Stimulated activated naive B cell treated with anti-CD40 and anti-IgM and Interleukin-4, amounts not matched to agents 10 μg/mL and 1 μg/mL and 100 μg/mL, for 72 hours (primary cell): ENCODE results near the gene FRK.
"Not testable (repeated sequence)": the region's sequence is repeated elsewhere in the genome, so short reads cannot be mapped to it uniquely, and the experiment has no call there.

Experiments
- ATAC-seq, 2 donors: fragments of 150-1000 bp; cut with Tn5 transposase; replicated peaks; 2 replicates each; pipeline ENCODE4 v1.10.0; 2021; ENCODE audit warnings: moderate library complexity in 1 of 2
- DNase-seq: peaks from one replicate; pipeline ENCODE4 v3.0.0; 2021
- H3K27ac Mint-ChIP-seq: one replicate; pipeline ENCODE4 v1.8.0; 2022; ENCODE audit warnings: mild to moderate bottlenecking, mixed read lengths
- H3K27me3 Mint-ChIP-seq, 2 donors: one replicate each; pipeline ENCODE4 v1.8.0; 2022; ENCODE audit warnings: mixed read lengths in 2 of 2
- H3K36me3 Mint-ChIP-seq, 2 donors: one replicate each; pipeline ENCODE4 v1.8.0; 2022; ENCODE audit warnings: mixed read lengths in 2 of 2, mild to moderate bottlenecking in 1 of 2
- H3K4me1 Mint-ChIP-seq, 2 donors: one replicate each; pipeline ENCODE4 v1.8.0; 2022; ENCODE audit warnings: mixed read lengths in 2 of 2, mild to moderate bottlenecking in 1 of 2
- H3K4me3 Mint-ChIP-seq, 2 donors: one replicate each; pipeline ENCODE4 v1.8.0; 2022; ENCODE audit warnings: mild to moderate bottlenecking in 2 of 2, mixed read lengths in 2 of 2, moderate library complexity in 1 of 2
- H3K9me3 Mint-ChIP-seq, 2 donors: one replicate each; pipeline ENCODE4 v1.8.0; 2022; ENCODE audit warnings: mixed read lengths in 2 of 2, mild to moderate bottlenecking in 1 of 2

The FRK gene

DNA sequence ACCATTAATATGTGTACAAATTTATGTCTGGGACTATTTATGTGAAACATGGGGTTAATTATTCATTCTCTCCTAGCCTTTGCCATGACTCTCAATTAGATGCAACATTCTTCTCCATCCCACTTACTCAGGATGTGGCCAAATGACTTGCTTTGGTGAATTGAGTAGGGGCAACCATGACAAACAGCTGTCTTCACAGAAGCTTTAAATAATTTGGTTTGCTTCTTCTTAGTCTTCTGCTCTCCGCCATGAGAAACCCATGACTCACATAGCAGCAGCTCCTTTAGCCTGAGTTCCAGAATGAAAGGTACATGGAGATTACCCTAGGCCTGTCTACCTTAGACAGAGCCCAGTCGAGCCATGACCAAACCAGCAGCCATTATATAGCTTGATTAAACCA lies 74.7 kb downstream of the FRK start:
- DNase-seq (no peak), ATAC-seq (no peak)
- H3K27ac Mint-ChIP-seq: no peak overlapping the region
- H3K27me3 Mint-ChIP-seq: peaks cover 14 to 19% of the 10 kb centered on the region in 2 donors
- H3K36me3 Mint-ChIP-seq: no peaks in the 10 kb centered on the region
- H3K4me3 Mint-ChIP-seq: no peak overlapping the region
- no peaks in the 10 kb centered on the region for H3K4me1 Mint-ChIP-seq
- H3K9me3 Mint-ChIP-seq: peaks cover 0 to 8% of the 10 kb centered on the region in 2 donors

DNA sequence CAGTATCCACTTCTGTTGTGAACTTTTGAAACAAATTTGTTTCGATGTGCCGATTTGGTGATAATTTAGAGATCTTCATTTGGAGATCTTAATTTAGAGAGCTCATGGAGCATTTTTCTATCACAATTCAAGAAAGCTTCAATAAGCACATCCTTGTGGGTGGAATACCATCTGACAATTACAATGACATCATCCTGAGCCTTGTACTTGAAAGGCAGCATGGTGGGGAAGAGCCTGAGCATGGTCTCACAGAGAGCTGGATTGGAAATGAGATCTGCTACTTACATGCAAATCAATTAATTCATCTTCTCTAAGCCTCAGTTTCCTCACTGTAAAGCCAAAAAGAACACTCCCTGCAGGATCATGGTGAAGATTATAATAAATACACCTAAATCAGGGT lies 75.9 kb downstream of the FRK start:
- Mint-ChIP-seq H3K4me1 (no peaks in the 10 kb centered on the region), H3K4me3 (no peak overlapping the region), H3K36me3 (no peaks in the 10 kb centered on the region), H3K27me3 (peaks cover 8 to 15% of the 10 kb centered on the region in 2 donors), H3K27ac (no peak overlapping the region), H3K9me3 (no peaks in the 10 kb centered on the region)
- no peak for DNase-seq
- no peak for ATAC-seq

- H3K4me1 Mint-ChIP-seq: no peaks in the 10 kb centered on the region
- no peaks in the 10 kb centered on the region for H3K9me3 Mint-ChIP-seq
- no peak overlapping the region for H3K4me3 Mint-ChIP-seq
- no peaks in the 10 kb centered on the region for H3K36me3 Mint-ChIP-seq
- peaks cover 7 to 11% of the 10 kb centered on the region in 2 donors for H3K27me3 Mint-ChIP-seq
- DNase-seq (no peak), ATAC-seq (no peak)
- no peak overlapping the region for H3K27ac Mint-ChIP-seq
Measured at GRCh38 chr6:115983998-115984397, 76.7 kb downstream of the FRK start.

DNA sequence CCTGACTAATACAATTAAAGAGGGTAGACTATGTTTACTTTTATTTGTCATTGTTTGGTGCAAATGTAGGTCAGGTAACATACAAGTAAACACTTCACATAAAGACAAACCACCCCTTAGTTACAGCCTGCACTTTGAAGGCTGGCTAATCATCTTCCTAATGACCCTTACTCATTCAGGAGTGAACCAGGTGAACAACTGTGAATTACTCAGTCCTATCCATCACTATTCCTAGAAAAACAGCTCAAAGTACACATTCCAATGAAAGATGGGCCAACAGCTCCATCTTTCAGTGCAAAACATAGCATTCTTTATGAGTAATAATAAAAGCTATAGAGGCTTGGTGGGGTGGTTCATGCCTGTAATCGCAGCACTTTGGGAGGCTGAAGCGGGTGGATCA lies 78.2 kb downstream of the FRK start:
- Mint-ChIP-seq H3K9me3 (no peaks in the 10 kb centered on the region), H3K27me3 (peaks cover 7 to 11% of the 10 kb centered on the region in 2 donors), H3K27ac (no peak overlapping the region), H3K4me3 (no peak overlapping the region), H3K4me1 (no peaks in the 10 kb centered on the region), H3K36me3 (no peaks in the 10 kb centered on the region)
- no peak for DNase-seq
- ATAC-seq: no peak

DNA sequence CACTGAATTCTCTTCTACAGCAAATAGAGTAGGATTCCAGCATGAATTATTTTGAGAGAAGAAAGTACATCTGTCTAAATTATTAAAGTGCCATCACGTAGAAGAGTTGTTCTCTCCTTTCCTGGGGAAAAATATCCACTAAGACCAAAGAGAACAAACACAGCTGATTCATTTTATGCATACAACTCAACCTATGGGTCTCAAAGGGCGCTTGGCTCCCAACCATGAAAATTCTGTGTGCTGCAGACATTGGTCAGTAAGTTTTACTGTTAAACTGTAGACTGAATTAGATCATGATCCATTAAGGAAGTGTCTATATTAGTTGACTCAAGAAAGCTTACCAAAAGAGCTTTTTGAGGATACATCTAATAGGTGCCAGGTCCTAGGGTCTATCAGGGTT lies 83.5 kb downstream of the FRK start:
- no peak for DNase-seq
- Mint-ChIP-seq H3K27ac (no peak overlapping the region), H3K9me3 (no peaks in the 10 kb centered on the region), H3K4me1 (no peaks in the 10 kb centered on the region), H3K36me3 (no peaks in the 10 kb centered on the region), H3K27me3 (peaks cover 0 to 4% of the 10 kb centered on the region in 2 donors), H3K4me3 (no peak overlapping the region)
- ATAC-seq: no peak

DNA sequence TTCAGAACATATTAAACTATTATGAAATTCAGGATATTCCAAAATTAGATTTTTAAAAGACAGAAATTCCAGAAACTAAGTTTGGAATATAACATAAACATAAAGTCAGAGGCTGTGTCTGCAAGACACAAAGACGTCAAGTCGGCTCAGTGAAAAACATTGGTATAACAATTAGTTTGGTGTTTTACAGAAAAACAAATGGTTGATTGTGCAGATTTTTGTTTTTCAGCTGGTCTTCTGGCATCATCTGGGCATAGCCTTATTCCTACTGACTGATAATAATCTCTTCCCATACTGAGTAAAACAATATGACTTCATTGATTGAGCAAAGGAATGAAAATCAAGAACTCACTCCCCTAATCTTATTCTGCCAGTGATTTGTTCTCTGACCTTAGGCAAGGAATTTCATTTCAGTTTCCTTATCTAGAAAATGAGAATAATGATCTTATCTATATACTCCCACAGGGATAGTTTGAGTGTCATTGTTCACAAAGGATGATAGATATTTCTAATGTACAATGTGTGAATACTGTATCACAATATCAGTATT lies 84.3 kb downstream of the FRK start:
- no peak overlapping the region for H3K4me3 Mint-ChIP-seq
- no peaks in the 10 kb centered on the region for H3K36me3 Mint-ChIP-seq
- no peaks in the 10 kb centered on the region for H3K9me3 Mint-ChIP-seq
- peaks cover 4 to 6% of the 10 kb centered on the region in 2 donors for H3K27me3 Mint-ChIP-seq
- H3K4me1 Mint-ChIP-seq: no peaks in the 10 kb centered on the region
- ATAC-seq: no peak
- no peak for DNase-seq
- no peak overlapping the region for H3K27ac Mint-ChIP-seq

- H3K27ac Mint-ChIP-seq: no peak overlapping the region
- no peaks in the 10 kb centered on the region for H3K9me3 Mint-ChIP-seq
- DNase-seq (no peak), ATAC-seq (no peak)
- no peaks in the 10 kb centered on the region for H3K4me1 Mint-ChIP-seq
- H3K27me3 Mint-ChIP-seq: peaks cover 4 to 8% of the 10 kb centered on the region in 2 donors
- H3K36me3 Mint-ChIP-seq: no peaks in the 10 kb centered on the region
- no peak overlapping the region for H3K4me3 Mint-ChIP-seq
Measured at GRCh38 chr6:115972679-115973078, 88.0 kb downstream of the FRK start.

DNA sequence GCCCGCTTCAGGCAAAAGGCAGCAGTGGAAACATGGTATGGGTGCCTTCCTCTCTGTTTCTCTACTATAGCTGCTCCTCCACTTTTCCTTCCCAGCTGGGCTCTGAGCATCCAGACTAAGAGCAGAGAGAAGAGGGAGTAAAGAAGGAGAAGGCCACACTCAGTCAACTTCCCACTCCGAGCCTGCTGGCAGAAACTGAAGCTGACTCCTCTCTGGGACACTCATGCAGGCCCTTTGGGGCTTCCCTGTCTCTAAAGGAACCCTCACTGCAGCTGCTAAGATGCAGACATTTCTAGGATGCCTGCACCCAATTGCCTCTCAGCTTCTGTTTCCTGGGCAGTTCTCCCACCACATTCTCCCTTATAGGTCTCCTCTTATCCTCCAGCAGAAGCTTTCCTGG lies 88.9 kb downstream of the FRK start:
- DNase-seq (no peak), ATAC-seq (no peak)
- Mint-ChIP-seq H3K27me3 (peaks cover 4 to 8% of the 10 kb centered on the region in 2 donors), H3K4me1 (no peaks in the 10 kb centered on the region), H3K9me3 (no peaks in the 10 kb centered on the region), H3K36me3 (no peaks in the 10 kb centered on the region), H3K4me3 (no peak overlapping the region), H3K27ac (no peak overlapping the region)

DNA sequence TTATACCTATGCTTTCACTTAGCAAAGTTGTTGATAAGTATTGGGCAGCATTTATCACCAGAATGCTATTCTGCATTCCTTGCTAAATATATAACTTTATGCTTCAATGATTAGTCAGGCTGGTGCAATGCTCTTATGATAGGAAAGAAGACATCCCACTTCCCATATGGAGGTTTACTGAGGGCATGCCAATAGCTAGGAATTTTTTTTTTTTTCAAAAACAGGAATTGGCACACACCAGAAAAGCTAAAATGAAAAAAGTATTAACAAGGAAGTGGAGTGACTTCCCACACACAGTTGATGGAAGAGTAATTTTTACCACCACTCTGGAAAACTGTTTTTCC lies 90.8 kb downstream of the FRK start:
- Mint-ChIP-seq H3K27me3 (peaks cover 4 to 8% of the 10 kb centered on the region in 2 donors), H3K27ac (no peak overlapping the region), H3K4me1 (no peaks in the 10 kb centered on the region), H3K9me3 (no peaks in the 10 kb centered on the region), H3K4me3 (no peak overlapping the region), H3K36me3 (no peaks in the 10 kb centered on the region)
- no peak for DNase-seq
- no peak for ATAC-seq

DNA sequence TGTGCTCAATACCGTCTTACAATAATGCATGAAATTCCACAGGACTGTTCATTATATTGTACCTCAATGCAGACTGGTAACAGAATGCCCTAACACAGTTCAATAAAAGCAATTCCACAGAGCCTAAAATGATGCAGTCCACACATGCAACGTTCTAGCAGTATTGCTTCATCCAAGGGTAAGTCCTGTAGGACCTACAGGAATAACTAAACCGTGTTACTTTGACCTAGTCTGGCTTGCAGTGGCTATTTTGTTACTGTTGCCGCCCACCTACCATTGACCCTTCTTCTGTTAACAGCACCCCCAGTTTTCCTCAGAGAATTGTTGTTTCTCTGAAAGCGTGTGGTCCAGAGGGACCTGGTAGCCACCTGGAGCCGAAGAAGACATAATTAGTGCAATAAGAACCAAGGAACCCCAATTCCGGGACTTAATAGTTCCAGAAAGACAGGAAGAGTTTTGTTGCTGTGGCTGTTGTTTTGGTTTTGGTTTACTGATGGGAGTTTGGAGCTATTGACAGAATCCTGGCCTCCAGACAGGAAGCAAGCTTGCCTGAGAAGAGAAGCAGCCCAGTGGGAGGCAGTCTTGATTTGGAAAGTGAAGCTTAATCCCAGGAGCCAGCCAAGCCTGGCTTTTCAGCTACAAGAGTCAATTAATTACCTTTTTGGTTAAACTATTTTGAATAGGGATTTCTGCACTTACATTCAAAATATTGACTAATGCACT lies 91.3 kb downstream of the FRK start:
- Mint-ChIP-seq H3K27me3 (peaks cover 4 to 8% of the 10 kb centered on the region in 2 donors), H3K36me3 (no peaks in the 10 kb centered on the region), H3K4me1 (no peaks in the 10 kb centered on the region), H3K9me3 (no peaks in the 10 kb centered on the region), H3K4me3 (no peak overlapping the region), H3K27ac (no peak overlapping the region)
- DNase-seq (no peak), ATAC-seq (no peak)

- not testable (repeated sequence) for H3K27me3 Mint-ChIP-seq
Measured at GRCh38 chr6:115960286-115960685, 100.4 kb downstream of the FRK start.

DNA sequence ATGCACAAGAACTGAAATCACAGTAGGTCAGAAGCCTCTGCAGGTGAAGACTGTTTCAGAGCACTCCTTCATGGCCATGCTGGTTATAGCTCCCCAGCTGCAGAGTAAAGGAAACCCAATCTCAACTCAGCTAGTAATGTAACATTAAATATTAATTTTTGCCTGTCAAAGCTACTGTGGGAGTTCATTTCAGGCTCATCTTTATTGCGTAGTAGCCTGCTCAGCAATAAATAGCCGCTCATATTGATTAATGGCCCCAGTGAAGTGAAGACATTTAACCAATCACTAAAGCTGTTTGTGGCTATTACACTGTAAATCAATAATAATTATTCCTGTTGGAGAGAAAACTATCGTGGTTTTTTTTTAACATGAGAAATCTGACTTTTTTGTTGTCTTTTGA lies 101.7 kb downstream of the FRK start:
- Mint-ChIP-seq H3K36me3 (no peaks in the 10 kb centered on the region), H3K27ac (no peak overlapping the region), H3K4me1 (no peaks in the 10 kb centered on the region), H3K9me3 (no peaks in the 10 kb centered on the region), H3K4me3 (no peak overlapping the region), H3K27me3 (peaks cover 0 to 6% of the 10 kb centered on the region in 2 donors)
- ATAC-seq (no peak), DNase-seq (no peak)

More at GRCh38 chr6:115960286-115960685, 100.4 kb downstream of the FRK start:
- not testable (repeated sequence) for ATAC-seq, H3K36me3 Mint-ChIP-seq, H3K4me1 Mint-ChIP-seq, DNase-seq, H3K27ac Mint-ChIP-seq, H3K4me3 Mint-ChIP-seq, H3K9me3 Mint-ChIP-seq

- Mint-ChIP-seq H3K4me3 (no peak overlapping the region), H3K27me3 (peaks cover 0 to 6% of the 10 kb centered on the region in 2 donors), H3K9me3 (peaks cover 5 to 7% of the 10 kb centered on the region in 2 donors), H3K36me3 (no peaks in the 10 kb centered on the region), H3K4me1 (no peaks in the 10 kb centered on the region), H3K27ac (no peak overlapping the region)
- no peak for ATAC-seq
- DNase-seq: no peak
Measured at GRCh38 chr6:115954740-115955139, 106.0 kb downstream of the FRK start.

- H3K4me3 Mint-ChIP-seq: no peak overlapping the region
- ATAC-seq (no peak), DNase-seq (no peak)
- no peaks in the 10 kb centered on the region for H3K36me3 Mint-ChIP-seq
- peaks cover 5 to 9% of the 10 kb centered on the region in 2 donors for H3K9me3 Mint-ChIP-seq
- H3K27ac Mint-ChIP-seq: no peak overlapping the region
- peaks cover 0 to 6% of the 10 kb centered on the region in 2 donors for H3K27me3 Mint-ChIP-seq
- H3K4me1 Mint-ChIP-seq: no peaks in the 10 kb centered on the region
Measured at GRCh38 chr6:115948751-115949150, 111.9 kb downstream of the FRK start.

DNA sequence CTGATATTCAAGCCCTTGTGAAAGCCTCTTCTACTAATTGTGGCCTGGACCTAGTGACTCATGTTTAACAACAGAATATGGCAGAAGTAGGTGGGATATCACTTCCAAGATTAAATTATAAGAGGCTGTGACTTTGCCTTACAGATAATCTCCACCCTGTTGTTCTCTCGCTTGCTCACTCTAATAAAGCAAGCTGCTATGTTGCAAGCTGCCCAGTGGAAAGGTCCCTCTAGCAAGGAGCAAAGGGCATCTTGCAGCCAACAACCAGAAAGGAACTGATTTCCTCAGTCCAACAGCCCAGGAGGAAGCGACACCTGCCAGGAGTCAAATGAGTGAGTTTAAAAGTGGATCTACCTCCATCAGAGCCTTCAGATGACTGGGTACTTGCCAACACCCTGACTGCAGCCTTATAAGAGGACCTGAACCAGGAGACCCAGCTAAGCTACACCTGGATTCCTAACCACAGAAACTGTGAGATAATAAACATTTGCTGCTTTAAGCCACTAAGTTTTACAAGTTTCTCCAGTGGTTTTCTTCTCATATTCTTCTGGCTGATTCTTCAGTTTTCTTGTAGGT lies 112.6 kb downstream of the FRK start:
- no peak overlapping the region for H3K27ac Mint-ChIP-seq
- peaks cover 5 to 9% of the 10 kb centered on the region in 2 donors for H3K9me3 Mint-ChIP-seq
- DNase-seq: no peak
- H3K27me3 Mint-ChIP-seq: peaks cover 0 to 6% of the 10 kb centered on the region in 2 donors
- H3K4me3 Mint-ChIP-seq: no peak overlapping the region
- no peaks in the 10 kb centered on the region for H3K36me3 Mint-ChIP-seq
- ATAC-seq: no peak
- H3K4me1 Mint-ChIP-seq: no peaks in the 10 kb centered on the region
